ENCODE measurements around the gene DLGAP3.
"Not testable (repeated sequence)": the region's sequence is repeated elsewhere in the genome, so short reads cannot be mapped to it uniquely, and the experiment has no call there.

Gene DLGAP3

DNA sequence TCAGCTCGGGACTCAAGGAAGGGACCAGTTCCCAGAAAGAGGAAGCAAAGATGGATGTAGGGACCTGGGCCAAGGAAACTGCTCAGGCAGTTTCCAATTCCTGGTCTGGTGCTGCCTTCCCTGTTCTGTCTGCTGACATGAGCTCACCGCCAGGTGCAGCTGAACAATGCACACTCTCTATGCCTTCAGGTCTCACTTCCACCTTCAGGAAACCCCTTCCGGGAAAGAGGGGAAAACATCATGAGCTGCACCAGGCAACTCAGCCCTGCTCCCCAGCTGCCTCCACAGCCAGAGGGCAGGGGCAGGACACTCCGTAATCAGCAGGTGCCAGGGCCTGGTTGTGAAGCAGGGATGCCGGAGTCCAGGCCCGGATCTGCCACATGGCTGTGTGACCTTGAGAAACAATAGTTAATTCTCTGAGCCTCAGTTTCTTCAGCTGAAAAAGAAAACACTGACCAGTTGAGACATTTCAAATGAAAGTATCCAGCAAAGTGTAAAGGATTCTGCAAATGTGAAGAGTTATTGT is 97.7 kb downstream of the DLGAP3 start:
- DNase-seq: no peak

DNA sequence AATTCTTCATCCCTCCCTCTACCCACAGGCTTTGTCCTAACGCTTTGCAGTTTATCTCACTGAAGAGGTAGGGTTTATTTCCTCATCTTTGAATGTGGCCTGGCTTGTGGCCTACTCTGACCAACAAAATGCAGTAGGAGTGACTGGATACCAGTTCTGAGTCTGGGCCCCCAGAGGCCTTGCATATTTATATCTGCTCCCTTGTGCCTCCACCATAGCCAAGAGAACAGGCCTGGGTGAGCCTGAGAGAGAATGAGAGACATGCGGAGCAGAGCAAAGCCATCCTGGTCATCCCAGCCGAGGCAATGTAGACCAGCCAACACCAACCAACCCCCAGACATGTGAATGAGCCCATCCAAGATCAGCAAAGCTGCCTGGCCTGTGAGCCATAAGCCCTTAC is 100.2 kb downstream of the DLGAP3 start:
- DNase-seq: no peak

DNA sequence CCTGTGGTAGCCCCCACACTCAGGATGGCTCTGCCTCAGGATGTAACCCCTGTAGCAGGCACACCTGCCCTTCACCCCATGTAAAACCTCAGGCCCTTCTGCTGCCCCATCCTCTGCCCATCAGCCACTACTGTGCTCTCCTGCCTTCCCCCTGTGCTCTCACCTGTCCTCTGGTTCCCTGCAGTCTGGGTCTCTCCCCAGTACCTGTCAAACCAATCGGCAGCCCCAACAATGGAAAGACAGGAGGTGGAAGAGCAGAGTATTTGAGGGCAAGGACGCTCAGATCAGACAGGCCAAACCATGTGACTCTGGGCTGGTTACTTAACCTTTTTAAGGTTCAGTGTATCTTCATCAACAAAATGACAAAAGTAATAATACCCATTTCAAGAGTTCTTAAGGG is 100.8 kb downstream of the DLGAP3 start:
- DNase-seq: no peak

DNA sequence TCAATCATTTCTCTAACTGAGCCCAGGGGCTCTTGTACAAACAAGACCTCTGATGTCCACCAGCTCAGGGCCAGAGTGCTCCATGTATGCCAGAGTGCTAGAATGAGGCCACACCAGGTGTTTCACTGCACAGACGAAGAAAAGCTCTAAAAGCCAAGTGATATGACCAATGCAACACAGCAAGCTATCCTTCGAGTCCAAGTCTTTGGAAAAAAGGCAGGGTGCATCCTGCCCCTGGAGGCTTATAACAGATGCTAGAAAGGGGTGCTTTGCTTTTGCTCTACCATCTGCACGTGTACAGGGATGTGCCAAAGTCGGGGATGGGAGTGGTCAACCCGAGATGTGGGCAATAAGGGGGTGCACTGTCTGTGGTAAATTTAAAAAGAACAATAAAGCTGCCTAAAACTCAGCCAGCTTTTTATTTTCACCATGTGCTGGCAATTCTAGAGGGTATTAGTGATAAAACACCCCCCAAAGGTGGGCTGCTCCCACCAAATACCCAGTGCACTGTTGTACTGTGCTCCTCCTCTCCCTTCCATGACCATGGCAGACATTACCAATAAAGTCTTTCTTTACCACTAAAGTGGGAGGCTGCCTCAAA is 102.0 kb downstream of the DLGAP3 start:
- DNase-seq: no peak

DNA sequence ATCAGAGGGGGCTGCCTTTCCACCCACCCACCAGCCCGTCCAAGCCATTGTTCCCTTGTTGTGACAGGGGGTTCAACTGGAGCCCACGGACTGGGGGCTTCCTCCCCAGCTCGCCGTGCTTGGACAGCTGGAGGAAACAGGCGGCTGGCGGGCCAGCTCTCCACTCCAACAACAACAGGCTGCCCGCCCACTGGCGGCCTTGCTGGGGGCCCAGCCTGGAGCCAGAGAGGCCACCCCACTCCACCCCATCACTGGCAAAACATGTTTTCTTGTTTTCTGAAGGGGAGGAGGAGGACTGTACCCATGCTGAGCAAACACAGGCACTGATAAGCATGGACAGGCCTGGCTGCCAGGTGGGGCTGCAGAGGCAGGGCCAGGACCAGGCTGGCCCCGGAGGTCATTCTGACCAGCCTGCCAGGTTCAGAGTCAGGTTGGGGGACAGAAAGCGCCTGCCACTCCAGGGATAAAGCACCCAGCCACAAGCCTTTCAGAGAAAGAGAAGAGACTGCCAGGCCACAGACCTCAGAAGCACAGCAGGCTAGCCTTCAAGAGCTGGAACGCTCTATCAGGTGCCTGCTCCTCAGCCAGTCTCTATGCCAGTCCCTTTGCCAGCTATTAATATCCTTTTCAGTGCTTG is 103.9 kb downstream of the DLGAP3 start:
- DNase-seq: peak; percentile 23

DNA sequence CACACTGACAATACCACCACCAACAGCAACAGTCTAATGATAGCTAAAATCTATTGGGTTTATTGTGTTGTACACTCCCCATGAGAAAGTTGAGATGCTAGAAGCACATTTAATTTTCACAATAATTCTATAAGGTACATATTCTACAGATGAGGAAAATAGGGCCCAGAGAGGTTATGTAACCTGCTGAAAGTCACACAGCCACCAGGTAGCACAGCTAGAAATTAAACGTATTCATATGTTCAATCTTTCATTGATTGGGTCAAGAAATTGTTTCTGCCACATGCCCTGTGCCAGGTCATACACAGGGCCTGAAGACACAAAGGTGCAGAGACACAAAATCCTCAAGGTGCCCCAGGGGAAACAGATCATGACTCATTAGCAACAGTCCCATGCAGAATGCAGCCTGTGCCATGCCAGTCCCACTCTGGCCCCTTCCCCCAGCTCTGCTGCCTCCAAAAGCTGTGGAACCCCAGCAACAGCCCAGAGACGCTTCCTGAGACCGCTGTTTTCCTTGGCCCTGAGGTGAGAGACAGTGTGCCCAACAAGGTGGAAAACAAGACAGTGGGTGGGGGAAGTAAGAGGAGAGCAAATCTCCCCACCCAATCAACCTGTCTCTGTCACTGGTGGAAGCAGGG is 104.5 kb downstream of the DLGAP3 start:
- no peak for DNase-seq

DNA sequence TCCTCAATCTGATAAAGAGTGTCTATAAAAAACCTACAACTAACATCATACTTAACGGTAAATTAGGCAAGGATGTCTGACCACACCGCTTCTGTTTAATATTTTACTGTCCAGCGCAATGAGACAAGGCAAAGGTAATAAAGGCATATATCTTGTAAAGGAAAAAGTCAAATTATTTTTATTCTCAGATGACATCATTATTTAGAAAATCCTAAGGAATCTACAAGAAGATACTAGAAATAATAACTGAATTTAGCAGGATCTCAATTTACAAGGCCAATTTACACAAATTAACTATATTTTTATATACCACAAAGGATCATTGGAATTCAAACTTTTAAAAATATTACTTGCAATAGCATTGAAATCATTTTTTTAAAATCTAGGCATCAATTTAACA is 107.2 kb downstream of the DLGAP3 start:
- DNase-seq: no peak

DNA sequence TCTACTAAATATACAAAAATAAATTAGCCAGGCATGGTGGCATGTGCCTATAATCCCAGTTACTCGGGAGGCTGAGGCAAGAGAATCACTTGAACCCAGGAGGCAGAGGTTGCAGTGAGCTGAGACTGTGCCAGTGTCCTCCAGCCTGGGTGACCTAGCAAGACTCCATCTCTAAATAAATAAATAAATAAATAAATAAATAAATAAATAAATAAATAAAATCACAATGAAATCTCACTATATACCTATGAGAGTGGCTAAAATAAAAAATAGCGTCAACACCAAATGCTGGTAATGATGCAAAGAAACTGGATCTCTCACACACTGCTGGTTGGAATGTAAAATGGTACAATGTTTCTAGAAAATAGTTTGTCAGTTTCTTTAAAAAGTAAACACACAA is 110.6 kb downstream of the DLGAP3 start:
- not testable (repeated sequence) for DNase-seq

DNA sequence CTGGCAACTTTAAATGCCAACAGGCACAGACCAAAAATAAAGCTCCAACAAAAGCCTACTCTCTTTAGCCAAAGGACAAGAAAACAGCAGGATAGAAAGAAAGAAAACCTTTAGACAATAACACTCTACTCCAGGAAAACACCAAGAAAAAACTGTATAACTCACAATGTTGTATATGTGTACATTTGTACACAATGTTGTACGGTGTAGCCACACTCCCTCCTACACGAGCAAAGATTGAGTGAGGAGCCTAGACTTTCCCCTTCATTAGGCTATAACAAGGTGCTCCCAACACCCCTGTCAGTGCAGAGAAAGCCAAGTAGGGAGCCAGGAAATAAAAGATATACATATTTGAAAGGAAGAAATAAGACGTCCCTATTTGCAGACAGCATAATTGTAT is 112.7 kb downstream of the DLGAP3 start:
- no peak for DNase-seq

DNA sequence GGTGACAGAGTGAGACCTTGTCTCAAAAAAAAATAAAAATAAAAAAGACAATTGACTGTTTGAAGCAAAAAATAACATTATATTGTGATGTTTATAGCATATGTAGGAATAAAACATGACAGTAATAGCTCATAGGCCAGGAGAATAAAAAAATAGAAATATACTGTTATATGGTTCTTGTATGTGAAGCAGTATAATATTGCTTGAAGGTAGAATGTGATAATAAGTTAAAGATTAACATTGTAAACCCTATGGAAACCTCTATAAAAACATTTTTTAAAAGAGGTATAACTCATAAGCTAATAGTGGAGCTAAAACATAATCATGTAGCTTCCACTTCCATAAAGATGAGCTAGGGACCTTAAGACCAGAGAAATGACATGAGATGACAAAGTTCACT is 113.1 kb downstream of the DLGAP3 start:
- DNase-seq: no peak
